SU-DHL-6 (cell line): ENCODE results near the gene EGLN1.

ENCODE experiments used
- H2AFZ ChIP-seq: fragments of 200-600 bp; sonication (generic); 2 replicates; pipeline ENCODE4 v1.6.1; 2014; ENCODE audit warnings: low read depth, mild to moderate bottlenecking, moderate library complexity, mixed read lengths, antibody characterized with exemption, low read length; ENCODE audit not compliant: severe bottlenecking
- H3F3A ChIP-seq: fragments of 200-600 bp; shearing (Covaris generic); 2 replicates; pipeline ENCODE4 v1.6.0; 2016; ENCODE audit warnings: antibody characterized with exemption, mild to moderate bottlenecking; ENCODE audit not compliant: insufficient read depth
- H3K27ac ChIP-seq: fragments of 200-600 bp; sonication (generic); 2 replicates; pipeline ENCODE4 v1.5.1; 2016; ENCODE audit warnings: low read depth, mild to moderate bottlenecking, low read length, moderate library complexity, mixed read lengths
- H3K27me3 ChIP-seq: fragments of 200-600 bp; sonication (generic), shearing (Covaris generic); 2 replicates; pipeline ENCODE4 v1.6.0; 2014; ENCODE audit warnings: mild to moderate bottlenecking, low read length
- H3K36me3 ChIP-seq: fragments of 200-600 bp; sonication (generic); 2 replicates; pipeline ENCODE4 v1.6.1; 2014; ENCODE audit warnings: mild to moderate bottlenecking, low read length, mixed read lengths
- H3K4me2 ChIP-seq: fragments of 300-600, 200-600 bp; shearing (Covaris generic), sonication (generic); 2 replicates; pipeline ENCODE4 v1.6.0; 2014; ENCODE audit warnings: low read length, low read depth, mild to moderate bottlenecking; ENCODE audit not compliant: poor library complexity, severe bottlenecking
- H3K4me3 ChIP-seq: fragments of 200-600 bp; sonication (generic); 2 replicates; pipeline ENCODE4 v1.5.1; 2014; ENCODE audit warnings: antibody characterized with exemption, low read length, mild to moderate bottlenecking, mixed read lengths; ENCODE audit not compliant: insufficient read depth, poor library complexity, severe bottlenecking
- H3K79me2 ChIP-seq: fragments of 200-600 bp; sonication (generic); 2 replicates; pipeline ENCODE4 v1.6.1; 2014; ENCODE audit warnings: mild to moderate bottlenecking, low read length, moderate library complexity; ENCODE audit not compliant: insufficient read depth
- H3K9ac ChIP-seq: fragments of 200-600 bp; sonication (generic); 2 replicates; pipeline ENCODE4 v1.7.0; 2014; ENCODE audit warnings: mild to moderate bottlenecking, low read length
- H3K9me2 ChIP-seq: fragments of 200-600 bp; sonication (generic); replicated peaks from 2 replicates; pipeline ENCODE4 v1.6.1; 2014; ENCODE audit warnings: low read length; ENCODE audit not compliant: insufficient read depth
- H3K9me3 ChIP-seq: fragments of 200-600 bp; sonication (generic); 2 replicates; pipeline ENCODE4 v1.6.1; 2014; ENCODE audit warnings: low read length, mixed read lengths; ENCODE audit not compliant: insufficient read depth
- H4K20me1 ChIP-seq: fragments of 200-600 bp; sonication (generic); 2 replicates; pipeline ENCODE4 v1.6.1; 2014; ENCODE audit warnings: low read depth, mild to moderate bottlenecking, antibody characterized with exemption, low read length, moderate library complexity, mixed read lengths
- EZH2phosphoT487 ChIP-seq: fragments of 200-600 bp; sonication (generic), shearing (Covaris generic); conservative IDR thresholded peaks from 2 replicates; pipeline ENCODE4 v1.6.1; 2018; ENCODE audit warnings: mild to moderate bottlenecking, antibody characterized with exemption, low read length, moderate library complexity, mixed read lengths
- TF ChIP-seq, protein P1 (sequence below): fragments of 200-600 bp; sonication (generic); IDR thresholded peaks from one replicate; pipeline ENCODE4 v1.5.1; 2017; ENCODE audit warnings: antibody characterized with exemption, mild to moderate bottlenecking, low read length, moderate library complexity; ENCODE audit not compliant: insufficient read depth, poor library complexity, severe bottlenecking

EGLN1 gene

DNA sequence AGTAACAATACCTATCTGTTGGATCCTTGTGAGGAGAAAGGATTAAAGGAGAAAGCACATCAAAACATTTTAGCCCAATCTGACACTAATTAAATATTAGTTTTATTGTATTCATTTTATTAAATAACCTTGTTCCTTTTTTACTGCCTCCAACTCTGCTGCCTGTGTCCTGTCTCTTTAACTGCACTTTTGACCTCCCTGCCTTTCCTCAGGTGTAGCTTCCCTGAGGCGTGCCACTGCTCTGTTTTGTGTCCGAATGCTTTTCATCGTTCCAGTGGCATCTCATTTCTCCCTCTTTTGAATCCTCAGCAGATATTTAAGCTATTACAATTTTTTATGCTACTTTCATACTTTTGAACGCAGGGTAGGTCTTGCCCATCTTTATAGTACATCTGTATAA is 73.6 kb downstream of the EGLN1 start:
- H3K4me3 ChIP-seq: no peak overlapping the region
- H3K36me3 ChIP-seq: peaks cover 38% of the 10 kb centered on the region
- peaks cover 8% of the 10 kb centered on the region; the same call in 1 of the 2 replicates for H3F3A ChIP-seq
- H3K27me3 ChIP-seq: no peaks in the 10 kb centered on the region
- H3K4me2 ChIP-seq: no peak overlapping the region
- H3K27ac ChIP-seq: no peak overlapping the region
- no peak overlapping the region for H2AFZ ChIP-seq
- TF ChIP-seq, protein P1, sequence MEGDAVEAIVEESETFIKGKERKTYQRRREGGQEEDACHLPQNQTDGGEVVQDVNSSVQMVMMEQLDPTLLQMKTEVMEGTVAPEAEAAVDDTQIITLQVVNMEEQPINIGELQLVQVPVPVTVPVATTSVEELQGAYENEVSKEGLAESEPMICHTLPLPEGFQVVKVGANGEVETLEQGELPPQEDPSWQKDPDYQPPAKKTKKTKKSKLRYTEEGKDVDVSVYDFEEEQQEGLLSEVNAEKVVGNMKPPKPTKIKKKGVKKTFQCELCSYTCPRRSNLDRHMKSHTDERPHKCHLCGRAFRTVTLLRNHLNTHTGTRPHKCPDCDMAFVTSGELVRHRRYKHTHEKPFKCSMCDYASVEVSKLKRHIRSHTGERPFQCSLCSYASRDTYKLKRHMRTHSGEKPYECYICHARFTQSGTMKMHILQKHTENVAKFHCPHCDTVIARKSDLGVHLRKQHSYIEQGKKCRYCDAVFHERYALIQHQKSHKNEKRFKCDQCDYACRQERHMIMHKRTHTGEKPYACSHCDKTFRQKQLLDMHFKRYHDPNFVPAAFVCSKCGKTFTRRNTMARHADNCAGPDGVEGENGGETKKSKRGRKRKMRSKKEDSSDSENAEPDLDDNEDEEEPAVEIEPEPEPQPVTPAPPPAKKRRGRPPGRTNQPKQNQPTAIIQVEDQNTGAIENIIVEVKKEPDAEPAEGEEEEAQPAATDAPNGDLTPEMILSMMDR: no peak
- no peak for TF ChIP-seq EZH2phosphoT487
- peaks cover 3% of the 10 kb centered on the region; the same call in 1 of the 2 replicates for H4K20me1 ChIP-seq
- no peak overlapping the region for H3K9ac ChIP-seq
- H3K9me2 ChIP-seq: no peaks in the 10 kb centered on the region
- no peaks in the 10 kb centered on the region for H3K9me3 ChIP-seq
- peaks cover 18% of the 10 kb centered on the region for H3K79me2 ChIP-seq

GRCh38 chr1:231347961-231348360 is 74.1 kb downstream of the EGLN1 start:
- Histone ChIP-seq H2AFZ (no peak overlapping the region), H3K36me3 (peaks cover 36% of the 10 kb centered on the region), H3K9me3 (no peaks in the 10 kb centered on the region), H3K4me3 (no peak overlapping the region), H3K79me2 (peaks cover 21% of the 10 kb centered on the region), H4K20me1 (peaks cover 3% of the 10 kb centered on the region; the same call in 1 of the 2 replicates), H3K27ac (no peak overlapping the region), H3K4me2 (no peak overlapping the region), H3K27me3 (no peaks in the 10 kb centered on the region), H3F3A (peaks cover 8% of the 10 kb centered on the region; the same call in 1 of the 2 replicates), H3K9me2 (no peaks in the 10 kb centered on the region), H3K9ac (no peak overlapping the region)
- no peak for TF ChIP-seq EZH2phosphoT487
- TF ChIP-seq, protein P1: no peak

- peaks cover 9% of the 10 kb centered on the region for H4K20me1 ChIP-seq
- no peaks in the 10 kb centered on the region for H3K9me2 ChIP-seq
- H3K36me3 ChIP-seq: peaks cover 4% of the 10 kb centered on the region; the same call in 1 of the 2 replicates
- H3K27me3 ChIP-seq: no peaks in the 10 kb centered on the region
- no peaks in the 10 kb centered on the region for H3K9me3 ChIP-seq
- H3K4me2 ChIP-seq: no peak overlapping the region
- no peak overlapping the region for H3K4me3 ChIP-seq
- H3K79me2 ChIP-seq: peaks cover 66% of the 10 kb centered on the region
- no peak overlapping the region for H2AFZ ChIP-seq
- peaks cover 13% of the 10 kb centered on the region for H3F3A ChIP-seq
- H3K9ac ChIP-seq: no peak overlapping the region
- TF ChIP-seq, protein P1: no peak
- TF ChIP-seq EZH2phosphoT487: no peak
- no peak overlapping the region for H3K27ac ChIP-seq
Measured at GRCh38 chr1:231340328-231341013, 81.6 kb downstream of the EGLN1 start.
